Measurements from ENCODE around the gene NKX2-4. TPM values are rescaled to one million over a fixed set of nuclear protein-coding genes. Genes with fewer than 3 reads are reported as not detected.

Gene NKX2-4
- total RNA-seq, 2 experiments from 2014 or later: not detected

DNA sequence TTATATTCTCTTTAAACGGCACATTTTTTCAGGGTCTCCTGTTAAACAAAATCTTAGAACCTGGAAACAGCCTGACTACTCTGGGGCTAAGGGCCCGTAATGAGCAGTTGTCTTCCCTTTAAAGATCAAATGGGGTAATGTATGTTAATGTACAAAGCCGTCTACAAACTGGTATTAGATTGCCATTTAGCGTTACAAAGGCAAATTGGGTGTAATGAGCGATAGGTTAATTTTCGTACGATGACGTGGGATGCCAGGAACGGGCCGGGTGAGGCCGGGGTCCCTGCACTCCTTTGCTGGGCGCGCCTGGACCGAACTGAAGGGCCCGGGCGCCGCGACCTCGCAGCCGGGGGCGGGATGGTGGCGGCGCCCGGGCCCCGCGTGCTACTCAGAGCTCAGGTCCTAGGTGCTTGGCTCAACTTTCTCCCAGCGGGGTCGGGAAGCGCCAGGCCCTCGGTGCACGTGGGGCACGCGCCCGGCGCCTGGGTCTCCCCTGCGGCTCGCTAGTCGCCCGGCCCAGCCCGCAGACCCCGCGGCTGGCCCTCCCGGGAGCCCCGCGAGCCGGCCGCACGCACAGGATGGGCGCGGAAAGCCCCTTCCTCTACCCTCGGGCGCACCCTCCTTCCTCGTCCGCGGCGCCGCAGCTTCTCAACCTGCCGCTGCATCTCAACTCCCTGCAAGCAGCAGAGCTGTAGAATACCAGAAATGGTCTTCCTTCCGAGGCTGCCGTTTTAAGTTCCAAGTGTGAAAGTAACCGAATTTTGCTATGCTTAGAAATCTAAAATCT is 5.9 kb downstream of the NKX2-4 start:
- Mint-ChIP-seq H3K4me1 (ENCODE audit: low read depth) (peaks cover 16% of the 10 kb centered on the region), H3K27ac (no peak overlapping the region), H3K36me3 (peaks cover 33% of the 10 kb centered on the region), H3K27me3 (peaks cover 38% of the 10 kb centered on the region), H3K4me3 (no peak overlapping the region), H3K9me3 (no peaks in the 10 kb centered on the region)
- ChIA-PET POLR2A (interaction anchor here (1.5 kb wide), 1 partner anchor 9 kb away, joined by 3 read pairs; no protein-coding TSS in a partner anchor), CTCF (interaction anchor here (3.2 kb wide), 1 partner anchor 156 kb away, joined by 14 read pairs; no protein-coding TSS in a partner anchor)
- no peak for DNase-seq
- intact Hi-C loops (cut with micrococcal nuclease): loop anchor here (10.0 kb wide), 2 partner anchors 313 to 1027 kb away; partner anchors contain the start of genes INSM1 and PAX1

GRCh38 chr20:21390768-21391167 is 6.6 kb downstream of the NKX2-4 start:
- CTCF ChIA-PET: interaction anchor here (1.1 to 3.2 kb wide), 3 partner anchors 114 to 155 kb away, joined by 4 to 14 read pairs (median 4); no protein-coding TSS in a partner anchor
- peaks cover 34% of the 10 kb centered on the region for H3K36me3 Mint-ChIP-seq
- no peak overlapping the region for H3K4me3 Mint-ChIP-seq
- peaks cover 16% of the 10 kb centered on the region for H3K4me1 Mint-ChIP-seq (ENCODE audit: low read depth)
- no peak for DNase-seq
- intact Hi-C loops (cut with micrococcal nuclease): loop anchor here (10.0 kb wide), 2 partner anchors 314 to 1026 kb away; partner anchors contain the start of genes INSM1 and PAX1
- no peak overlapping the region for H3K27ac Mint-ChIP-seq
- POLR2A ChIA-PET: interaction anchor here (1.5 kb wide), 1 partner anchor 9 kb away, joined by 3 read pairs; no protein-coding TSS in a partner anchor
- peaks cover 36% of the 10 kb centered on the region for H3K27me3 Mint-ChIP-seq
- H3K9me3 Mint-ChIP-seq: no peaks in the 10 kb centered on the region

GRCh38 chr20:21389368-21389767 is 8.0 kb downstream of the NKX2-4 start:
- H3K27me3 Mint-ChIP-seq: peaks cover 26% of the 10 kb centered on the region
- H3K4me3 Mint-ChIP-seq: no peak overlapping the region
- peaks cover 9% of the 10 kb centered on the region for H3K4me1 Mint-ChIP-seq (ENCODE audit: low read depth)
- H3K36me3 Mint-ChIP-seq: peaks cover 30% of the 10 kb centered on the region
- ChIA-PET POLR2A (no interaction called here), CTCF (interaction anchor here (1.1 to 3.2 kb wide), 3 partner anchors 111 to 154 kb away, joined by 3 to 14 read pairs (median 4); no protein-coding TSS in a partner anchor)
- DNase-seq: no peak
- H3K27ac Mint-ChIP-seq: no peak overlapping the region
- intact Hi-C loops (cut with micrococcal nuclease): no loop called here
- no peaks in the 10 kb centered on the region for H3K9me3 Mint-ChIP-seq

DNA sequence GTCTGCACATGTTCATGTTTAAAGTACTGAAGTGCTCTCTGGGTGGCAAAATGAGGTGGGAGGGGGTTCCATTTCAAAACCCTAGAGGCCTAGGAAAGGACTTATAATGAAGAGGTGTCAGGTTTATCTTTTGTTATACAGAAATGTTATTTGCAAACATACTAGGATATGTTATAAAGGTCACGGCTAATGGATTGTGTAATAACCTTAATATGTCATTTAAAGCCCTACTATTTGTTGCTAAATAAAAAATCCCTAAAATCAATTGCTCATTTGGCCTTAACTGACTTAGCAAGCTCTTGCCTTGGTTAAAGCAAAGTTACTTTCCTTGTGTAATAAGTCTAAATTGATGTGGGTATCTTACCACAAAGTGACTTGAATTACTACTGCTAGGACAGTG is 8.8 kb downstream of the NKX2-4 start:
- intact Hi-C loops (cut with micrococcal nuclease): no loop called here
- CTCF ChIA-PET: interaction anchor here (1.1 to 3.2 kb wide), 2 partner anchors 112 to 153 kb away, joined by 3 to 14 read pairs; no protein-coding TSS in a partner anchor
- H3K9me3 Mint-ChIP-seq: no peaks in the 10 kb centered on the region
- H3K36me3 Mint-ChIP-seq: peaks cover 35% of the 10 kb centered on the region
- H3K27ac Mint-ChIP-seq: no peak overlapping the region
- H3K27me3 Mint-ChIP-seq: peaks cover 20% of the 10 kb centered on the region
- no peak overlapping the region for H3K4me3 Mint-ChIP-seq
- POLR2A ChIA-PET: no interaction called here
- peaks cover 9% of the 10 kb centered on the region for H3K4me1 Mint-ChIP-seq (ENCODE audit: low read depth)
- DNase-seq: no peak

DNA sequence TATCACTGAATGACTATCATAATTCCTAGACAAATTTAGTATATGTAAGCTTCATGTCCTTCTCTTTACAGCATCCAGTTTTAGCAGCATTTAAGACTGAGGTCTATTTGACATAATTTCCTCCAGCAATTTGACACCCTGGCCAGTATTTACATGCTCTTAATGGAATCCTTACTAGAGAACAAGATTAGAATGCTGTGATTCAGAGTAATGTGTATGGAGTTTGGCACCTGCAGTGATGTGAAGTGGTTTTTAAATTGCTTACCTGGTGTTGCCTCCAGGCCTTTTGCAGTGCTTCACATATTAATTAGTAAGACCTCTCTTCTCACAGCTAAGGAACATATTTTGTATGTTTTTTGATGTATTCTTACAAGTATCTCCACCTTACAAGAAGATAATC is 9.8 kb downstream of the NKX2-4 start:
- Mint-ChIP-seq H3K4me3 (no peak overlapping the region), H3K27me3 (peaks cover 10% of the 10 kb centered on the region), H3K36me3 (peaks cover 41% of the 10 kb centered on the region), H3K9me3 (no peaks in the 10 kb centered on the region), H3K27ac (no peak overlapping the region), H3K4me1 (ENCODE audit: low read depth) (peaks cover 5% of the 10 kb centered on the region)
- CTCF ChIA-PET: interaction anchor here (1.5 kb wide), 1 partner anchor 152 kb away, joined by 5 read pairs; no protein-coding TSS in a partner anchor
- POLR2A ChIA-PET: no interaction called here
- intact Hi-C loops (cut with micrococcal nuclease): no loop called here
- DNase-seq: no peak

GRCh38 chr20:21386111-21386510 is 11.2 kb downstream of the NKX2-4 start:
- POLR2A ChIA-PET: no interaction called here

GRCh38 chr20:21384308-21384892 is 12.9 kb downstream of the NKX2-4 start:
- POLR2A ChIA-PET: interaction anchor here (1.0 kb wide), 1 partner anchor 81 kb away, joined by 3 read pairs; no protein-coding TSS in a partner anchor
- H3K9me3 Mint-ChIP-seq: no peaks in the 10 kb centered on the region
- no peak overlapping the region for H3K27ac Mint-ChIP-seq
- H3K4me3 Mint-ChIP-seq: no peak overlapping the region
- H3K36me3 Mint-ChIP-seq: peaks cover 44% of the 10 kb centered on the region
- H3K27me3 Mint-ChIP-seq: no peaks in the 10 kb centered on the region
- CTCF ChIA-PET: no interaction called here
- intact Hi-C loops (cut with micrococcal nuclease): no loop called here
- peaks cover 2% of the 10 kb centered on the region for H3K4me1 Mint-ChIP-seq (ENCODE audit: low read depth)
- no peak for DNase-seq

More at GRCh38 chr20:21386111-21386510, 11.2 kb downstream of the NKX2-4 start:
- no peaks in the 10 kb centered on the region for H3K4me1 Mint-ChIP-seq (ENCODE audit: low read depth)
- CTCF ChIA-PET: interaction anchor here (1.5 kb wide), 1 partner anchor 150 kb away, joined by 5 read pairs; no protein-coding TSS in a partner anchor
- no peak overlapping the region for H3K4me3 Mint-ChIP-seq
- no peak overlapping the region for H3K27ac Mint-ChIP-seq
- no peaks in the 10 kb centered on the region for H3K9me3 Mint-ChIP-seq
- intact Hi-C loops (cut with micrococcal nuclease): no loop called here
- H3K27me3 Mint-ChIP-seq: peaks cover 1% of the 10 kb centered on the region
- peaks cover 43% of the 10 kb centered on the region for H3K36me3 Mint-ChIP-seq
- no peak for DNase-seq

DNA sequence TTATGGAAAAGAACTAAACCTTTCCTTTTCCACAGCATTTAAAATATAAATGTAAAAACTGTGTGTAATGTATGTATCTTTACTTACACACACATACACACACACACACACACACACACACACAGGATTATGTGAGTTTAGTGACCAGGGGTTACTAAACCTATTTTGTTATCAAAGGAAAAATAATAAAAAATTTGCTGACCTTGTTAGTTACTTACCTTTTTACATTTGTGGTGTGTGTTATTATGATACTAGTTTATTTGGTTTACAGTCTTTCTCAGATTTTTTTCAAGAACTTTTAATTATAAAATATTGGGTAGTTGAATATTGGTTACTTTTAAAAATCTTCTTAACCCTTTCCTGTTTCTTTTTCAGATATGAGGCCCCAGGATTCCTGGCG is 15.7 kb downstream of the NKX2-4 start:
- Mint-ChIP-seq H3K27ac (no peak overlapping the region), H3K4me3 (no peak overlapping the region), H3K36me3 (peaks cover 34% of the 10 kb centered on the region), H3K27me3 (no peaks in the 10 kb centered on the region), H3K9me3 (no peaks in the 10 kb centered on the region), H3K4me1 (ENCODE audit: low read depth) (peaks cover 4% of the 10 kb centered on the region)
- no peak for DNase-seq
- ChIA-PET CTCF (interaction anchor here (0.9 to 1.6 kb wide), 4 partner anchors 124 to 147 kb away, joined by 3 to 6 read pairs (median 4); no protein-coding TSS in a partner anchor), POLR2A (interaction anchor here (1.1 kb wide), 1 partner anchor 9 kb away, joined by 3 read pairs; no protein-coding TSS in a partner anchor)
- intact Hi-C loops (cut with micrococcal nuclease): no loop called here

- H3K4me3 Mint-ChIP-seq: no peak overlapping the region
- H3K27ac Mint-ChIP-seq: no peak overlapping the region
- no peaks in the 10 kb centered on the region for H3K27me3 Mint-ChIP-seq
- DNase-seq: no peak
- ChIA-PET CTCF (interaction anchor here (0.9 to 1.0 kb wide), 3 partner anchors 125 to 145 kb away, joined by 3 to 5 read pairs (median 4); no protein-coding TSS in a partner anchor), POLR2A (no interaction called here)
- peaks cover 4% of the 10 kb centered on the region for H3K4me1 Mint-ChIP-seq (ENCODE audit: low read depth)
- intact Hi-C loops (cut with micrococcal nuclease): no loop called here
- peaks cover 35% of the 10 kb centered on the region for H3K36me3 Mint-ChIP-seq
- H3K9me3 Mint-ChIP-seq: no peaks in the 10 kb centered on the region
These were observed 16.6 kb downstream of the NKX2-4 start for GRCh38 chr20:21380711-21381110.

DNA sequence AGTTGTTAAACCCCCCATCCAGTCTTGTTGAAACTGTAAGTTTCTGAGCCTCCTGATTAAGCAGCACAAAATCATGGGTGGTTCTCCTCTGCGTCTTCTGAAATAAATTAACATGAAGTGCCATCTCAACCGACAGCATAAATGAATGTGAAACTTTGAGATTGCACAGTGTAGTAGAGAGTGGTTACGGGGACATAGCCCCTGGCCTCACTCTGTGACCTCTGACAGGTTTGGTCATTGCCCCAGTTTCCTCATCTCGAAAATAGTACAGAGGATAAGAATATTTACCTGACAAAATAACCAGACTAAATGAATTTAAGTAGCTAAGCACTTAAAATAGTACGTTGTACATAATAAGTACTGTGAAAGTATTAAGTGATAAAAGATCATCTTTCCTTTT is 19.1 kb downstream of the NKX2-4 start:
- Mint-ChIP-seq H3K27ac (no peak overlapping the region), H3K36me3 (peaks cover 36% of the 10 kb centered on the region), H3K9me3 (no peaks in the 10 kb centered on the region), H3K4me3 (no peak overlapping the region), H3K4me1 (ENCODE audit: low read depth) (peaks cover 6% of the 10 kb centered on the region), H3K27me3 (no peaks in the 10 kb centered on the region)
- intact Hi-C loops (cut with micrococcal nuclease): no loop called here
- ChIA-PET POLR2A (no interaction called here), CTCF (interaction anchor here (1.0 kb wide), 1 partner anchor 143 kb away, joined by 3 read pairs; no protein-coding TSS in a partner anchor)
- no peak for DNase-seq

GRCh38 chr20:21377701-21378100 is 19.6 kb downstream of the NKX2-4 start:
- intact Hi-C loops (cut with micrococcal nuclease): no loop called here
- DNase-seq: no peak
- no peaks in the 10 kb centered on the region for H3K9me3 Mint-ChIP-seq
- peaks cover 34% of the 10 kb centered on the region for H3K36me3 Mint-ChIP-seq
- ChIA-PET CTCF (no interaction called here), POLR2A (no interaction called here)
- no peaks in the 10 kb centered on the region for H3K27me3 Mint-ChIP-seq
- H3K4me3 Mint-ChIP-seq: no peak overlapping the region
- H3K27ac Mint-ChIP-seq: no peak overlapping the region
- H3K4me1 Mint-ChIP-seq (ENCODE audit: low read depth): peaks cover 6% of the 10 kb centered on the region

GRCh38 chr20:21376626-21377025 is 20.7 kb downstream of the NKX2-4 start:
- Mint-ChIP-seq H3K36me3 (peaks cover 35% of the 10 kb centered on the region), H3K9me3 (no peaks in the 10 kb centered on the region), H3K27ac (no peak overlapping the region), H3K4me3 (no peak overlapping the region), H3K27me3 (no peaks in the 10 kb centered on the region), H3K4me1 (ENCODE audit: low read depth) (peaks cover 6% of the 10 kb centered on the region)
- DNase-seq: no peak
- intact Hi-C loops (cut with micrococcal nuclease): no loop called here
- ChIA-PET POLR2A (no interaction called here), CTCF (interaction anchor here (1.2 kb wide), 1 partner anchor 141 kb away, joined by 5 read pairs; no protein-coding TSS in a partner anchor)

Data from activated CD4-positive, alpha-beta memory T cell treated with anti-CD3 and anti-CD28 coated beads for 36 hours (primary cell).